SJSA1 (cell line): ENCODE data around the gene NOS3. TPM values are rescaled to one million over a fixed set of nuclear protein-coding genes. Genes with fewer than 3 reads are reported as not detected.

ENCODE experiments used
- DNase-seq, 2 experiments: peaks; one replicate each; pipeline ENCODE4 v3.0.0-alpha.2; 2015 to 2020; ENCODE audit warnings: low spot score in 2 of 2, low read depth in 1 of 2
- H3K27ac ChIP-seq: fragments of 250-450 bp; sonication (Bioruptor Pico); 2 replicates; pipeline ENCODE4 v1.5.1; 2020; ENCODE audit warnings: mild to moderate bottlenecking, moderate library complexity
- H3K27me3 ChIP-seq: fragments of 250-450 bp; sonication (Bioruptor Pico); replicated peaks from 2 replicates; pipeline ENCODE4 v1.5.1; 2020; ENCODE audit warnings: mild to moderate bottlenecking, moderate library complexity
- H3K36me3 ChIP-seq: fragments of 250-450 bp; sonication (Bioruptor Pico); 2 replicates; pipeline ENCODE4 v1.5.1; 2020; ENCODE audit warnings: mild to moderate bottlenecking
- H3K4me1 ChIP-seq: fragments of 250-450 bp; sonication (Bioruptor Pico); replicated peaks from 2 replicates; pipeline ENCODE4 v1.6.1; 2021; ENCODE audit warnings: mild to moderate bottlenecking
- H3K4me3 ChIP-seq: fragments of 250-450 bp; sonication (Bioruptor Pico); 2 replicates; pipeline ENCODE4 v1.5.1; 2020; ENCODE audit warnings: mild to moderate bottlenecking
- H3K9me3 ChIP-seq: fragments of 250-450 bp; sonication (Bioruptor Pico); replicated peaks from 2 replicates; pipeline ENCODE4 v1.5.1; 2020; ENCODE audit warnings: mild to moderate bottlenecking
- total RNA-seq: library from RNA; depleted of rRNA; stranded (reverse); fragments of >200 nt; shearing (Covaris generic); gene quantifications from 2 replicates; pipeline ENCODE4 v1.2.3, GENCODE V29; 2014; rRNA removed

Gene NOS3
- total RNA-seq: not detected in 2 replicates

- Histone ChIP-seq H3K36me3 (no peaks in the 10 kb centered on the region), H3K4me3 (no peak within 1 kb of the TSS), H3K4me1 (0 out of 2 replicates have a peak, but pooled peaks cover 3% of the 10 kb centered on the region), H3K27me3 (peaks cover 24% of the 10 kb centered on the region), H3K9me3 (peaks cover 4% of the 10 kb centered on the region; the same call in 1 of the 2 replicates), H3K27ac (no peak within 1 kb of the TSS)
- no peak for DNase-seq
Measured at GRCh38 chr7:150990416-150991186, at the start of gene NOS3. Gene NOS3 (plus strand): TSS chr7:150991017. CDS start chr7:150993804, 2,787 bp downstream.

- Histone ChIP-seq H3K27ac (no peak overlapping the region), H3K9me3 (no peaks in the 10 kb centered on the region), H3K4me1 (no peaks in the 10 kb centered on the region), H3K36me3 (no peaks in the 10 kb centered on the region), H3K4me3 (no peak overlapping the region), H3K27me3 (peaks cover 25% of the 10 kb centered on the region)
- no peak for DNase-seq
Measured at GRCh38 chr7:150941351-150942000, 49.3 kb upstream of the NOS3 start.

GRCh38 chr7:150942001-150942590 lies 48.7 kb upstream of the NOS3 start:
- Histone ChIP-seq H3K36me3 (no peaks in the 10 kb centered on the region), H3K4me1 (no peaks in the 10 kb centered on the region), H3K27ac (no peak overlapping the region), H3K4me3 (no peak overlapping the region), H3K9me3 (no peaks in the 10 kb centered on the region), H3K27me3 (peaks cover 25% of the 10 kb centered on the region)
- no peak for DNase-seq

GRCh38 chr7:150942591-150943452 lies 48.0 kb upstream of the NOS3 start:
- DNase-seq: no peak
- no peaks in the 10 kb centered on the region for H3K36me3 ChIP-seq
- no peaks in the 10 kb centered on the region for H3K9me3 ChIP-seq
- no peaks in the 10 kb centered on the region for H3K4me1 ChIP-seq
- no peak overlapping the region for H3K27ac ChIP-seq
- H3K4me3 ChIP-seq: no peak overlapping the region
- H3K27me3 ChIP-seq: peaks cover 20% of the 10 kb centered on the region

GRCh38 chr7:150943453-150943814 lies 47.4 kb upstream of the NOS3 start:
- H3K36me3 ChIP-seq: no peaks in the 10 kb centered on the region
- no peak for DNase-seq
- no peak overlapping the region for H3K27ac ChIP-seq
- H3K9me3 ChIP-seq: no peaks in the 10 kb centered on the region
- H3K4me3 ChIP-seq: no peak overlapping the region
- H3K27me3 ChIP-seq: peaks cover 17% of the 10 kb centered on the region
- H3K4me1 ChIP-seq: no peaks in the 10 kb centered on the region

- no peaks in the 10 kb centered on the region for H3K9me3 ChIP-seq
- peaks cover 11% of the 10 kb centered on the region for H3K27me3 ChIP-seq
- H3K4me1 ChIP-seq: no peaks in the 10 kb centered on the region
- H3K36me3 ChIP-seq: no peaks in the 10 kb centered on the region
- no peak overlapping the region for H3K27ac ChIP-seq
- no peak overlapping the region for H3K4me3 ChIP-seq
- DNase-seq: no peak
Measured at GRCh38 chr7:150944066-150945042, 46.5 kb upstream of the NOS3 start.

GRCh38 chr7:150945171-150945852 lies 45.5 kb upstream of the NOS3 start:
- H3K9me3 ChIP-seq: no peaks in the 10 kb centered on the region
- peaks cover 4% of the 10 kb centered on the region for H3K27me3 ChIP-seq
- DNase-seq: no peak
- no peaks in the 10 kb centered on the region for H3K4me1 ChIP-seq
- no peak overlapping the region for H3K4me3 ChIP-seq
- no peaks in the 10 kb centered on the region for H3K36me3 ChIP-seq
- H3K27ac ChIP-seq: no peak overlapping the region

- H3K4me3 ChIP-seq: no peak overlapping the region
- H3K27me3 ChIP-seq: no peaks in the 10 kb centered on the region; the same call in none of the 2 replicates
- no peaks in the 10 kb centered on the region for H3K9me3 ChIP-seq
- H3K36me3 ChIP-seq: no peaks in the 10 kb centered on the region
- H3K4me1 ChIP-seq: no peaks in the 10 kb centered on the region
- no peak overlapping the region for H3K27ac ChIP-seq
- DNase-seq: no peak
Measured at GRCh38 chr7:150945853-150946420, 44.9 kb upstream of the NOS3 start.

GRCh38 chr7:150946421-150947240 lies 44.2 kb upstream of the NOS3 start:
- no peak overlapping the region for H3K4me3 ChIP-seq
- H3K36me3 ChIP-seq: no peaks in the 10 kb centered on the region
- no peak for DNase-seq
- no peaks in the 10 kb centered on the region for H3K4me1 ChIP-seq
- H3K9me3 ChIP-seq: no peaks in the 10 kb centered on the region
- no peak overlapping the region for H3K27ac ChIP-seq
- H3K27me3 ChIP-seq: no peaks in the 10 kb centered on the region; the same call in none of the 2 replicates

GRCh38 chr7:150947241-150947745 lies 43.5 kb upstream of the NOS3 start:
- no peaks in the 10 kb centered on the region; the same call in none of the 2 replicates for H3K27me3 ChIP-seq
- DNase-seq: no peak
- H3K4me3 ChIP-seq: no peak overlapping the region
- H3K4me1 ChIP-seq: no peaks in the 10 kb centered on the region
- H3K36me3 ChIP-seq: no peaks in the 10 kb centered on the region
- no peaks in the 10 kb centered on the region for H3K9me3 ChIP-seq
- H3K27ac ChIP-seq: no peak overlapping the region
